ENCODE results near the gene LRRC4B.
"Not testable (repeated sequence)": the region's sequence is repeated elsewhere in the genome, so short reads cannot be mapped to it uniquely, and the experiment has no call there.

LRRC4B gene

GRCh38 chr19:50551034-50551714, 17.1 kb downstream of the LRRC4B start:
- no peak for DNase-seq

DNA sequence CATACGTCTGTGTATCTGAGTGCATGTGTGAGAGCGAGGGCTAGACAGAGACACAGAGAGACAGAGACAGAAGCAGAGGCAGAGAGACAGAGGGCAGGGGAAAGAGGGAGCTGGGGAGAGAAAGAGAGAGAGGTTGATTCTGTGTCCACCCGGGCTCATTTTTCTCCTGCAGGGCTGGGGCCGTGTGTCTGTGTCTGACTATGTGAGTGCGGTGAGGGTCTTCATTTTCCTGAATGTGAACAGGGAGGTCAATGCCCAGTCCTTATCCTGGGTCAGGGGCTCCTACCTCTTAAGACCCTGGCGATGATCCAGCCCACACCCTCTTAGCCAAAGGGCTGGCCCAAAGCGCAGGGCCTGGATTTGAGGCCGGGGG, 17.7 kb downstream of the LRRC4B start:
- DNase-seq: no peak

DNA sequence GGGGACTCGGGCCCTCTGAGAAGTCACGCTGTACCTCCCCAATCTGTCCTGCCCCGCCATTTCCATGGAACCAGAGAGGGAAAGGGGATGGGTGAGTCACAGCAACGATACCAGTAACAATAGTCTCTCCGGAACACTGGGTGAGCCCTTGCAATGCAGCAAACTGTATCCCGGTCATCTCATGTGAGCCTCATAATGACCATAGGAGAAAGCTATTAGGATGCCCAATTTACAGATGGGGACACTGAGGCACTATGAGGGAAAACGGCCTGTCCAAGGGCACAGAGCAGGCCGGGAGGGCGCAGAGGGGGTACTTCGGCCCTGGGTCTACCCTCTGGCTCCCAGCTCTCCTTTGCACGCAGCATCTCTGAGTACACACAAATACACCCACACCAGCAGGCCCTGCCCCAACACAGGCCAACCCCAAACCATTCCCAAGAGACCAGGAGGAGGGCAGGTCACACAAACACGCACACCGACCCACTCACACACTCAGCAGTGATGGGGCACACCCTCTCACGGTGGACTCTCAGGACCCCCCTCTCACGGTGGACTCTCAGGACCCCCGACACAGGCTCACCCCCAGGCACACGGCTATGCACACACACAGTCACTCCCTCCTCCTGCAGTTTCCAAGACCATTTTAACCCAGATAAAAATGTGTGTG, 18.2 kb downstream of the LRRC4B start:
- DNase-seq: no peak

- no peak for DNase-seq
Observed at GRCh38 chr19:50549059-50549926, 18.9 kb downstream of the LRRC4B start.

- DNase-seq: no peak
Observed at GRCh38 chr19:50548191-50549058, 19.8 kb downstream of the LRRC4B start.

GRCh38 chr19:50547385-50548190, 20.6 kb downstream of the LRRC4B start:
- DNase-seq: peak in 1 of 2 experiments; percentile 14

DNA sequence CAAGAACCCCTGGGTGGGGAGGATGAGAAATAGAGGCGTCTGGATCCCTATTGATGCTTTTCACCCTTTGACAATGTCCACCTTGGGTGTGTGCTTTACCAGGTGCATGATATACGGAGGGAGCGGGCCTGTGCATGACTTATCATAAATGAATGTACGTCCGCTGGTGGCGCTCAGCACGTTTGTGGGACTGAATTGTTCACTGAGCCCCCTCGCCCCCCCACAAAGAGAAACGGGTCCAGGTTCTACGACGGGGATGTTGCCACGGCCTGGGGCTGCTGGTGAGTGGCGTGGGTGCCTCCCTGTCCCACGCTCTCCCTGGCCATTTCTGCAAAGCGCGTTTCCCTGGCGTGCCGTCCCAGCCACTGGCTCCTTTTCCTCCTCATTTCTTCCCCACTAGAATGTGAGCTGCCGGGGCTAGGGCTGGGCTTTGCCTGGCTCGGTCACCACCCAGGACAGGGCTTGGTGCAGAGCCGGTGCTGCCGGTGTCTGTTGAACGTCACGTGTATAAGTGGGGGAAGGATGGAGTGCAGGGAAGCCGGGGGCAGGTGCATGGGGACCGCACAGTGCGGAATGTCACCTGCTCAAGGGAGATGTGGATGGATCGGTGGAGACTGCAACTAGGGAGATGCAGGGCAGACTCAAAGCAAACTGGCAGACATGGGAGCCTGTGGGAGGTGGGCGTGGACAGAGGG, 21.6 kb downstream of the LRRC4B start:
- no peak for DNase-seq

DNA sequence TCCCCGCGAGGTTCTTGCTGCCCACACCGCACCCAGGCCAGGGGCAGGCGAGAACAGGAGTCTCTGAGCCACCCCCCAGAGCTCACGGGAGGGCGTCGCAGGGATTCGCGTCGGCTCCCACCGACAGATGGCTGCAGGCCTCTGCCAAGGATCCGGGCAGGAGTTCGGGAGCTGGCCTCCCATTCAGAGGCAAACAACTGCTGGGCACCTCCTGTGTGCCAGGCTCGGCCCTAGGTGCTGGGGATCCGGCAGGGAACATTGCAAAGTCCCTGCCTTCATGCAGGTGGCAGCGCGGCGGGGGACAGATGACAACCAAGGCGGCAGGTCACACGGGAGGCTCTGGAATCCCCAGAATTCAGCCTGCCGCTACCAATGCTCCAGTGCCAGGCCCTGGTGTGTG, 25.3 kb downstream of the LRRC4B start:
- DNase-seq: no peak

- peak in 1 of 2 experiments; percentile 38 for DNase-seq
Observed at GRCh38 chr19:50537769-50538230, 30.4 kb downstream of the LRRC4B start.

DNA sequence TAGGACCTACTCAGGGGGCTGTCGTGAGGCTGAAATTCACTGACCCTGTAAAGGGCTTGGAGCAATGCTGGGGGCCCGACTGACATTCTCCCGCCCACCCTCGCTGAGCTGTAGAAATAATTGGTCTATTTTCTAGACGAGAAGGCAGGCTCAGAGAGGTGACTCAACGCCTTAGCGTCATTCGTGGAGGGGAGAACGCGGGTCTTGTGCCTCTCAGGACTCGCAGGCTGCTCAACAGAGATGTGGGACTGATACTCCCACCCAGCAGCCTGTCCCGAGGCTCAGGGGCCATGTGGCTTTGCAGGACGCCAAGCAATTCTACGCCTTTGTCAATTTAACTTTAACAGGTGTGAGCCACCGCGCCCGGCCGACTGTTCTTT, 30.9 kb downstream of the LRRC4B start:
- no peak for DNase-seq

DNA sequence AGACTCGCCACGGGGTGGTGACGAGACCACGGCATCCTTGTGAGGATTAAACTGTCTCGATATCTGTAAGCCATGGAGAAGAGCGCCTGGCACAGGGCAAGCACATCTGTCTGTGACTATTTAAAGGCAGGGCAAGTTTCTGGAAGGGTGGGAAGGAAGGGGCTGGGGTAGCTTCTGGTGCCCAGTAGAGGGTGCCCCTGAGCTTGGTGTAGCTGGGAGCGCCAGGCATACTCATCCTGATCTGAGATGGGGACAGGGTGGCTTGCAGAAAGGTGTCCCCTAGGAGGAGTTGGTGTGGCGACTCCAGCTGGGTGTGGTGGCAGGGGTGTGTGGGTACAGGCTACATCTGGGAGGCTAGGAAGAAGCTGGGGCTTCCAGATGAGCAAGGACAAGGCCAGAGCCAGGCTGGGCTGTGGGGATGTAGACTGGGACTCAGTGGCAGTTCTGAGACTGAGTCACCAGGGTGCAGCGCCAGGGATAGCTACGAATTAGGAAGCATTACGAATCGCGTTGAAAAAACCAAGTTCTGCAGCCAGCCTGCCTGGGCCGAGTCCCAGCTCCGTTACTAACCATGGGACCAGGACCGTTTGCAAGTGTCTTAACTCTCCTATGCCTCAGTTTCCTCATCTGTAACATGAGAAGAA, 31.5 kb downstream of the LRRC4B start:
- DNase-seq: no peak

GRCh38 chr19:50535672-50536187, 32.5 kb downstream of the LRRC4B start:
- no peak for DNase-seq

GRCh38 chr19:50534478-50534877, 33.8 kb downstream of the LRRC4B start:
- no peak for DNase-seq

DNA sequence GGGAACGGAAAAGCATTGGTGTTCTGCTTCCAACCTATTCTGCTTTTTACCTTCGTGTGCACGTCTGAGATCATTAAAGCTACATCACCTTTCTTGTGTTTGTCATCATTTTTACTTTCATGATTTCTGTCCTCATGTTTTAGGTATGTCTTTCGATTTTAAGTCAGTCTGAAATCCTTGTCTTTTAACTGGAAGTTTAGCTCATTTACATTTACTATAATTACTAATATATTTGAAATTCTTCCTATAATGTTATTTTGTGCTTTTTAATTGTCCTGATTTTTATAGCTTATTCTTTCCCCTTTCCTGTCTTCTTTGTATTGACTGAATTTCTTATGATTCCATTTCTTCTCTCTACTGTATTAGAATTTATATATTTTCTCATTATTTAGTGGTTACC, 35.3 kb downstream of the LRRC4B start:
- DNase-seq: no peak

DNA sequence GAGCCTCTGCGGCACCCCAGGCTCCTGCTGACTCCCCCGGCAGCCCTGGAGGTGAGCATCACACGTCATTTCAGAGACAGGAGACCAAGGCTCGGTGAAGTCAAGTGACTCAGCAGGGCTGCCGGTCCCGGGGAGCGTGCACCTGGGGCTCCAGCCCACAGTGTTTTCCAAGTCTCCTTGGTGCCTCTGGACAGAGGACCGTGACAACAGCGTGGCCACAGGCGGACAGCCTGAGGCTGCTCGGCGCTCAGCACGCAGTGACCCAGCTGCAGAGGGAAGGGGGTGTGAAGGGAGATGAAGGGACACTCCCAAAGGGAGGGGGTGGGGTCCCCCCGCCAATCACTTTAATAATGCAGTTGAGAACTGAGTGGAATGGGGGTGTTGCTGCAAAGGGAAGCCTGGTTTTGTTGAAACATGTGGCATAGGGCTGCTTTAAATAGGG, 37.0 kb downstream of the LRRC4B start:
- DNase-seq: no peak

- DNase-seq: not testable (repeated sequence)
Observed at GRCh38 chr19:50528052-50528451, 40.2 kb downstream of the LRRC4B start.

DNA sequence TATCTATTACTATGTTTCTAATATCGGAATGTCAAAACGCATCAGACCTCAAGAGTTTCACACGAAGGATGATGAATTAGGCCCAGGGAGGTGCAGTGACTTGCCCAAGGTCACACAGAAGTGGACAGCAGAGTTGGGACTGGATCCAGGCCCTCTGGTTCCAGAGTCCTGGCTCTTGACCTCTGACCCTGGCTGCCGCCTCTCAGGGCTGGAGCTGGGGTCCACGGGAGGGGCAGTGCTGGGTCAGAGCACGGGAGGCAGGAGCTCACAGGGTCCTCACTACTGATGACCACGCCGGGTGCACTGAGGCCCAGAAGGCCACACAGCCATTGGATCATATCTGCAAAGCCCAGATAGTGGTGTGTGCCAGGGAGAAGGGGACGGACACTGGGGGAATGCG, 45.4 kb downstream of the LRRC4B start:
- no peak for DNase-seq

DNA sequence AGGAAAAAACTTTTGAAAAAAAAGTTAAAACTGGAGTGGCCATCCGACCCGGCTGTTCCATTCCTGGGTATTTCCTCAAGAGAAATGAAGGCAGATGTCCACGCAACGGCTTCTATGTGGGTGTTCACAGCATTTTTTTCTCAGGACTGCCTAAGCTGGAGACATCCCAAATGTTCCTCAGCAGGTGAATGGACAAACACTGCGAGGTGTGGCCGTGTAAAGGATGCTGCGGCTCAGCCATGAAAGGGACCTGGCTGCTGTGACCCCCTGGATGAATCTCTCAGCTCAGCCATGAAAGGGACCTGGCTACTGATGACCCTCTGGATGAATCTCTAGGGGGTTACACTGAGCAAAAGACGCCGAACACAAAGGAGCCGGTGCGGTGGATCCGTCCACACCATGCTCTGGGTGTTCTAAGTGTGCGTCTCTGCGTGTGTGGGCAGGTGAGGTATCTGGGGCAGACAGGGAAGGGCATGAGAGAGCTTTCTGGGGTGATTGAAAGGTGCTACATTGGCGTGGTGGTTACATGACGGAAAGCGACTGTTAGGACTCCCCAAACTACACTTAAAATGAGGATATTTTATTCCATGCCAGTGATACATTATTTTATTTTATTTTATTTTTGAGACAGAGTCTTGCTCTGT, 47.3 kb downstream of the LRRC4B start:
- DNase-seq: no peak

- no peak for DNase-seq
Observed at GRCh38 chr19:50519006-50519575, 49.1 kb downstream of the LRRC4B start.
